ENCODE results near the gene VCAN.

DNA sequence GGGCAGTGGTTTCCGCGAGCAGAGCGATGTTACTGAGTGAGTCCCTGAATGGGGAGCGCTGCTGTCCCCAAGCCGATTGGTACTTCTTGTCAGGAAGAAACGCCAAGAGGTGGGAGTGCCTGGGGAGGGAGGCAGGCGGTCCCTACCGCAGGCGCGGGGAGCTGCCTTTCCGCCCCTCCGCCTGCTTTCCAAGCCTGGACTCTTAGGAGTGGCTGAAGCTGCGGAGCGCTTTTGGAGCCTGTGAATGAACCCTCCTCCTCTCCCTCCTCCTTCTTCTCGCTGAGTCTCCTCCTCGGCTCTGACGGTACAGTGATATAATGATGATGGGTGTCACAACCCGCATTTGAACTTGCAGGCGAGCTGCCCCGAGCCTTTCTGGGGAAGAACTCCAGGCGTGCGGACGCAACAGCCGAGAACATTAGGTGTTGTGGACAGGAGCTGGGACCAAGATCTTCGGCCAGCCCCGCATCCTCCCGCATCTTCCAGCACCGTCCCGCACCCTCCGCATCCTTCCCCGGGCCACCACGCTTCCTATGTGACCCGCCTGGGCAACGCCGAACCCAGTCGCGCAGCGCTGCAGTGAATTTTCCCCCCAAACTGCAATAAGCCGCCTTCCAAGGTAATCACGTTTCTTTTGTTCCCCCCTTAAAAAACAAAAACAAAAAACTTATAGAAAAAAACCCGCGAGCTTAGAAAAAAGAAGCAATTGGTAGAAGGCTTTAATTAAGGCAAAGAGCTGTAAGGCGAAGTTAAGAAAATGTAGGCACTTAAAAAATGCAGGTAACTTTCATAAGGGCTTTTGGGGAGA is at the start of gene VCAN:
- TF ChIP-seq, protein P1, sequence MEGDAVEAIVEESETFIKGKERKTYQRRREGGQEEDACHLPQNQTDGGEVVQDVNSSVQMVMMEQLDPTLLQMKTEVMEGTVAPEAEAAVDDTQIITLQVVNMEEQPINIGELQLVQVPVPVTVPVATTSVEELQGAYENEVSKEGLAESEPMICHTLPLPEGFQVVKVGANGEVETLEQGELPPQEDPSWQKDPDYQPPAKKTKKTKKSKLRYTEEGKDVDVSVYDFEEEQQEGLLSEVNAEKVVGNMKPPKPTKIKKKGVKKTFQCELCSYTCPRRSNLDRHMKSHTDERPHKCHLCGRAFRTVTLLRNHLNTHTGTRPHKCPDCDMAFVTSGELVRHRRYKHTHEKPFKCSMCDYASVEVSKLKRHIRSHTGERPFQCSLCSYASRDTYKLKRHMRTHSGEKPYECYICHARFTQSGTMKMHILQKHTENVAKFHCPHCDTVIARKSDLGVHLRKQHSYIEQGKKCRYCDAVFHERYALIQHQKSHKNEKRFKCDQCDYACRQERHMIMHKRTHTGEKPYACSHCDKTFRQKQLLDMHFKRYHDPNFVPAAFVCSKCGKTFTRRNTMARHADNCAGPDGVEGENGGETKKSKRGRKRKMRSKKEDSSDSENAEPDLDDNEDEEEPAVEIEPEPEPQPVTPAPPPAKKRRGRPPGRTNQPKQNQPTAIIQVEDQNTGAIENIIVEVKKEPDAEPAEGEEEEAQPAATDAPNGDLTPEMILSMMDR (IDR thresholded peaks at IDR 0.05; ENCODE audit: insufficient read depth, low read depth, low read length): no peak
- TF ChIP-seq EZH2 (IDR thresholded peaks at IDR 0.05; ENCODE audit: insufficient read depth, low read length): no peak

All from astrocyte (in vitro differentiated cells and primary cell).